HL-60 (cell line): ENCODE data around the gene SGSH.

ENCODE experiments used
- CTCF ChIP-seq: IDR thresholded peaks from one replicate; pipeline ENCODE4 v1.5.1; 2011; ENCODE audit warnings: low read length, control low read depth, inconsistent platforms; ENCODE audit not compliant: insufficient read depth
- POLR2AphosphoS5 ChIP-seq: IDR thresholded peaks from 2 replicates; pipeline ENCODE4 v1.6.1; 2012; ENCODE audit warnings: low read depth
- REST ChIP-seq: IDR thresholded peaks from 2 replicates; pipeline ENCODE4 v1.6.1; 2012; ENCODE audit warnings: low read depth; ENCODE audit not compliant: insufficient replicate concordance

- TF ChIP-seq CTCF = no peak
- no peak for TF ChIP-seq REST
- TF ChIP-seq POLR2AphosphoS5 = no peak
Measured at GRCh38 chr17:80177986-80178595, 42.0 kb downstream of the SGSH start.
